SK-N-SH (cell line): ENCODE data around the gene ST8SIA3.

ENCODE experiments used
- NFIC ChIP-seq: IDR thresholded peaks from 2 replicates; pipeline ENCODE4 v1.4.0; 2012; ENCODE audit warnings: borderline replicate concordance
- POLR2AphosphoS5 ChIP-seq: IDR thresholded peaks from 2 replicates; pipeline ENCODE4 v1.6.1; 2012; ENCODE audit warnings: low read depth, low read length
- SMC3 ChIP-seq: IDR thresholded peaks from 2 replicates; pipeline ENCODE4 v1.6.1; 2012; ENCODE audit warnings: low read depth, low read length, improper control_type of control experiment
- TF ChIP-seq, protein P1 (sequence below): IDR thresholded peaks from 2 replicates; pipeline ENCODE4 v1.4.0; 2012; ENCODE audit warnings: low read depth
- TF ChIP-seq, protein P2 (sequence below): fragments of 200-600 bp; sonication (generic); IDR thresholded peaks from 2 replicates; pipeline ENCODE4 v1.6.1; 2017; ENCODE audit warnings: antibody characterized with exemption, mild to moderate bottlenecking, moderate library complexity

DNA sequence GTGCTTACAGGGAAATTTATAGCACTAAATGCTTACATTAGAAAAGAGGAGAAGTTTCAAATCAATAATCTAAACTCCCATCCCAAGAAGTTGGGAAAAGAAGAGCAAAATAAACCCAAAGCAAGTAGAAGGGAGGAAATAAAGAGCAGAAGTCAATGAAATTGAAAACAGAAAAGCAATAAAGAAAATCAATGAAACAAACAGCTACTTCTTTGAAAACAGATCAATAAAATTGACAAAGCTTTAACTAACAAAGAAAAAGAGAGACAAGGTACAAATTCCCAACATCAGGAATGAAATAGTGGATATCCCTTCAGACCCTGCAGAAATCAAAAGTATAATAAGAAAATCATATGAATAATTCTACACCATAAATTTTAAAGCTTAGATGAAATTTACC is 57.3 kb downstream of the ST8SIA3 start:
- TF ChIP-seq, protein P1, sequence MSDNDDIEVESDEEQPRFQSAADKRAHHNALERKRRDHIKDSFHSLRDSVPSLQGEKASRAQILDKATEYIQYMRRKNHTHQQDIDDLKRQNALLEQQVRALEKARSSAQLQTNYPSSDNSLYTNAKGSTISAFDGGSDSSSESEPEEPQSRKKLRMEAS = no peak
- TF ChIP-seq NFIC (no peak), SMC3 (no peak), POLR2AphosphoS5 (no peak)
- TF ChIP-seq, protein P2, sequence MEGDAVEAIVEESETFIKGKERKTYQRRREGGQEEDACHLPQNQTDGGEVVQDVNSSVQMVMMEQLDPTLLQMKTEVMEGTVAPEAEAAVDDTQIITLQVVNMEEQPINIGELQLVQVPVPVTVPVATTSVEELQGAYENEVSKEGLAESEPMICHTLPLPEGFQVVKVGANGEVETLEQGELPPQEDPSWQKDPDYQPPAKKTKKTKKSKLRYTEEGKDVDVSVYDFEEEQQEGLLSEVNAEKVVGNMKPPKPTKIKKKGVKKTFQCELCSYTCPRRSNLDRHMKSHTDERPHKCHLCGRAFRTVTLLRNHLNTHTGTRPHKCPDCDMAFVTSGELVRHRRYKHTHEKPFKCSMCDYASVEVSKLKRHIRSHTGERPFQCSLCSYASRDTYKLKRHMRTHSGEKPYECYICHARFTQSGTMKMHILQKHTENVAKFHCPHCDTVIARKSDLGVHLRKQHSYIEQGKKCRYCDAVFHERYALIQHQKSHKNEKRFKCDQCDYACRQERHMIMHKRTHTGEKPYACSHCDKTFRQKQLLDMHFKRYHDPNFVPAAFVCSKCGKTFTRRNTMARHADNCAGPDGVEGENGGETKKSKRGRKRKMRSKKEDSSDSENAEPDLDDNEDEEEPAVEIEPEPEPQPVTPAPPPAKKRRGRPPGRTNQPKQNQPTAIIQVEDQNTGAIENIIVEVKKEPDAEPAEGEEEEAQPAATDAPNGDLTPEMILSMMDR = no peak
